Left lung (tissue), 10 donors: ENCODE measurements around the gene PLEKHA4. TPM values are rescaled to one million over a fixed set of nuclear protein-coding genes. Genes with fewer than 3 reads are reported as not detected.
"Not testable (repeated sequence)": the region's sequence is repeated elsewhere in the genome, so short reads cannot be mapped to it uniquely, and the experiment has no call there.

Experiments
- ATAC-seq: fragments of 200-7000 bp; cut with Tn5 transposase; one replicate; pipeline ENCODE4 v1.9.1; 2020; ENCODE audit warnings: moderate library complexity
- DNase-seq, 4 donors: peaks; one replicate each; pipeline ENCODE4 v3.0.0-alpha.2; 2013 to 2020
- H3K27ac ChIP-seq, 2 donors: fragments of 200-600 bp; sonication (generic) in 1 of 2; one replicate each; pipeline versions ENCODE4 v1.5.0 to v1.8.0; 2020 to 2021
- H3K27me3 ChIP-seq, 2 donors: fragments of 200-600 bp; sonication (generic) in 1 of 2; one replicate each; pipeline versions ENCODE4 v1.5.0 to v1.8.0; 2020 to 2021
- H3K36me3 ChIP-seq, 2 donors: fragments of 200-600 bp; sonication (generic) in 1 of 2; one replicate each; pipeline versions ENCODE4 v1.5.0 to v1.8.0; 2020 to 2021
- H3K4me1 ChIP-seq, 2 donors: fragments of 200-600 bp; one replicate each; pipeline ENCODE4 v1.8.0; 2021
- H3K4me3 ChIP-seq, 2 donors: fragments of 200-600 bp; sonication (generic) in 1 of 2; one replicate each; pipeline versions ENCODE4 v1.5.0 to v1.8.0; 2020 to 2021; ENCODE audit warnings: mild to moderate bottlenecking in 1 of 2
- H3K9me3 ChIP-seq, 2 donors: fragments of 200-600 bp; sonication (generic) in 1 of 2; one replicate each; pipeline versions ENCODE4 v1.5.0 to v1.8.0; 2020 to 2021
- intact Hi-C, 2 donors: fragments of 100-400 bp; cut with DNase I; formaldehyde crosslinking; loops; one replicate each; pipeline versions ENCODE4 v1.11.2 to v1.14.2; 2022
- polyA plus RNA-seq, 6 donors: library from polyadenylated mRNA; unstranded; fragments of 120-200 nt; gene quantifications; one replicate each; pipeline ENCODE4 v1.2.1, GENCODE V29; 2013; ENCODE audit not compliant: insufficient read length in 6 of 6
- total RNA-seq, 2 donors: library from RNA; stranded (reverse); fragmentation: NEBNext Ultra II Directional; extraction: Animal tissue kit (Norgen Biotek cat#: 25700); gene quantifications; one replicate each; pipeline ENCODE4 v1.2.1, GENCODE V29; 2021
- TF ChIP-seq, protein P1 (sequence below), 2 donors: fragments of 200-600 bp; sonication (generic) in 1 of 2; IDR thresholded peaks; one replicate each; pipeline versions ENCODE4 v1.5.0 to v1.8.0; 2021; ENCODE audit warnings: antibody characterized with exemption in 2 of 2
- donor health status: DM: no; HTN: yes; CAD: no.
- donor health status: DM: no; HTN: no; CAD: no.

The PLEKHA4 gene
- total and polyA plus RNA-seq, 8 donors: 14.4 to 37.3 (median 18.7) TPM

DNA sequence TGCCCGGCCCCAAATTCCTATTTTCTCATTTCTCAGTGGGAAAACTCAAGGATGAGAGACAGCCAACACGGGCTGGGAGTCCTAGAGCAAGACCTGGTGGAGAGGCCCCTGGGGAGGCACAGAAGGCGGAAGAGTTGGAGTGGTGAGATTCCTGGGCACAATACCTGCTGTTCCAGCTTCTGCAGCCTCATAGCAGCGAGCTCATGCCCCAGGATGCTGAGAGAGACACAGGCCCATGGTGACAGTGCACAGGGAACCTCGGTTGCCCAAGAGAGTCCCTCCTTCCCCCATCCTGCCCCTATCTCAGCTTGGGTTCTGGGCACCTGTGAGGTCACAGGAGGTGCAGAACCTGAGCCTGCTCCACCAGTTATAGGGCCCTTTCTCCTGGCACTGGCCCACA, 28.8 kb upstream of the PLEKHA4 start:
- Histone ChIP-seq H3K27me3 (peaks cover 0 to 21% of the 10 kb centered on the region in 2 donors), H3K9me3 (no peaks in the 10 kb centered on the region), H3K27ac (no peak overlapping the region), H3K36me3 (no peaks in the 10 kb centered on the region), H3K4me1 (peaks cover 10 to 28% of the 10 kb centered on the region in 2 donors), H3K4me3 (no peak overlapping the region)
- DNase-seq (no peak), ATAC-seq (no peak)
- intact Hi-C loops: no loop called here
- TF ChIP-seq, protein P1, sequence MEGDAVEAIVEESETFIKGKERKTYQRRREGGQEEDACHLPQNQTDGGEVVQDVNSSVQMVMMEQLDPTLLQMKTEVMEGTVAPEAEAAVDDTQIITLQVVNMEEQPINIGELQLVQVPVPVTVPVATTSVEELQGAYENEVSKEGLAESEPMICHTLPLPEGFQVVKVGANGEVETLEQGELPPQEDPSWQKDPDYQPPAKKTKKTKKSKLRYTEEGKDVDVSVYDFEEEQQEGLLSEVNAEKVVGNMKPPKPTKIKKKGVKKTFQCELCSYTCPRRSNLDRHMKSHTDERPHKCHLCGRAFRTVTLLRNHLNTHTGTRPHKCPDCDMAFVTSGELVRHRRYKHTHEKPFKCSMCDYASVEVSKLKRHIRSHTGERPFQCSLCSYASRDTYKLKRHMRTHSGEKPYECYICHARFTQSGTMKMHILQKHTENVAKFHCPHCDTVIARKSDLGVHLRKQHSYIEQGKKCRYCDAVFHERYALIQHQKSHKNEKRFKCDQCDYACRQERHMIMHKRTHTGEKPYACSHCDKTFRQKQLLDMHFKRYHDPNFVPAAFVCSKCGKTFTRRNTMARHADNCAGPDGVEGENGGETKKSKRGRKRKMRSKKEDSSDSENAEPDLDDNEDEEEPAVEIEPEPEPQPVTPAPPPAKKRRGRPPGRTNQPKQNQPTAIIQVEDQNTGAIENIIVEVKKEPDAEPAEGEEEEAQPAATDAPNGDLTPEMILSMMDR (IDR thresholded peaks at IDR 0.05): no peak

DNA sequence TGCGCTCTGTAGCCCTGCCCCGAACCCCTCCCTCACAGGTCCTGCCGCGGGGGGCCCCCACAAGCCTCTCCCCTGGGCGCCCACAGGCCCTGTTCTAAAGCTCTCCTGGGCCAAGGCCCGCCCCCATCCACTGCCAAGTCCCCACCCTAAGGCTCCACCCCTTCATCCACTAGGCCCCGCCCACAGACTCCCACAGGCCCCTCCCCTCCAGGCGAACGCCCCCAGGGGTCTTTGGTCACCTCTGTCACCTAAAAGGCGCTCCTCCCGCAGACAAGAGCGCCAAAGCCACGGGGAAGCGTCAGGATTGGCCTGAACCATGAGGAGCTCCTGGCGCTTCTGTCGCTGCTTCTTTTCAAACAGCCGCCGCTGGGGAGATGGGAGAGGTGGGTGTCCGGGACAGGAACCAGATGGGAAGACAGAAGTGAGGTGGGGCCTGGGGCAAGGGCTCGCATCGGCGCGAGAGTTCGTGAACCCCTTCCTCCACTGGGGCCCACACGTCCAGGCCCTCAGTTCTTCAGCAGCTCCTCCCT, 27.8 kb upstream of the PLEKHA4 start:
- H3K27ac ChIP-seq: peak overlapping the region; percentile 19 to 33
- intact Hi-C loops: no loop called here
- TF ChIP-seq, protein P1 (IDR thresholded peaks at IDR 0.05): no peak
- DNase-seq (peak in 3 of 4 donors; percentile 68 to 82 (median 71)), ATAC-seq (peak; percentile 18)
- H3K36me3 ChIP-seq: no peaks in the 10 kb centered on the region
- peaks cover 0 to 21% of the 10 kb centered on the region in 2 donors for H3K27me3 ChIP-seq
- peaks cover 3 to 19% of the 10 kb centered on the region in 2 donors for H3K4me1 ChIP-seq
- H3K4me3 ChIP-seq: peak overlapping the region; percentile 22 to 24
- no peaks in the 10 kb centered on the region for H3K9me3 ChIP-seq

DNA sequence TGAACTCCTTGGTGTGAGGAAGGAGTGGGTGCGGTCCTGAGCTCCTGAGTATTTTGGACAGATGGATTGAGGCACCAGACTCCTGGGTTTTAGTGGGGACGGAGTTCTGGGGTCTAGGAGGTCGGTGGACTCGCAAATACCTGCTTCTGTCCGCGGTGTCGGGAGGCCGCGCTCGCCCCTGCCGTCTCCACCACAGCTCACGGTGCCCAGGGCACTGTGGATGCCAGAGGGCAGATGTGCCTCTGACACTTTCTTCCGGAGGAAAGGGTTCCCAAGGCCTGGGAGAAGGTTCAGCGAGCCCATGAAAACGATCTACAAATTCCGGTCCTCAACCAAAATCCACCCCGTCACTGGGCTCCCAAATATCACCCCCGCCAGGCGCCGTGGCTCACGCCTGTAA, 26.8 kb upstream of the PLEKHA4 start:
- intact Hi-C loops: no loop called here
- TF ChIP-seq, protein P1 (IDR thresholded peaks at IDR 0.05): no peak

DNA sequence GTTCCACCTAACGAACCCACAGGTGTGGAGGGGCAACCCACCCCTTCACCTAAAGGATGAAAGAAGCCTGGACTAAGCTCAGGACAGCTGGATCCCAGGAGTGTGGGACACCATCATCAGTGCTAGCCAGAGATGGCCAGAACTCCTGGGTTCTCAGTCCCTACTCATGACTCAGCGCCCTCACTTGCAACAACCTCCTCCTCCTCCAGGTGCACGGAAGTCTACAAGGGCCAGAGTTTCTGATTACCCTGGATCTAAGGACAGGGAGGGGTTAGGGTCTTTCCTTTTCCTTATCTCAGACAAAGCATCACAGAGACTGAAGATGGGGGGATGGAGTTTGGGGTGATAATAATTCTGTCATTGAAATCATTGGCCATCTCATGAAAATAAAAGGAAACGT, 22.1 kb upstream of the PLEKHA4 start:
- Histone ChIP-seq H3K27ac (no peak overlapping the region), H3K4me3 (no peak overlapping the region), H3K9me3 (no peaks in the 10 kb centered on the region), H3K4me1 (peaks cover 0 to 5% of the 10 kb centered on the region in 2 donors), H3K36me3 (no peaks in the 10 kb centered on the region), H3K27me3 (peaks cover 0 to 9% of the 10 kb centered on the region in 2 donors)
- DNase-seq: no peak
- intact Hi-C loops: no loop called here
- no peak for ATAC-seq
- TF ChIP-seq, protein P1 (IDR thresholded peaks at IDR 0.05): no peak

More for the DNA sequence above, 26.8 kb upstream of the PLEKHA4 start:
- no peaks in the 10 kb centered on the region for H3K9me3 ChIP-seq
- H3K27ac ChIP-seq: no peak overlapping the region
- H3K4me3 ChIP-seq: no peak overlapping the region
- no peaks in the 10 kb centered on the region for H3K36me3 ChIP-seq
- peaks cover 0 to 21% of the 10 kb centered on the region in 2 donors for H3K27me3 ChIP-seq
- no peak for DNase-seq
- H3K4me1 ChIP-seq: peaks cover 0 to 13% of the 10 kb centered on the region in 2 donors
- no peak for ATAC-seq

DNA sequence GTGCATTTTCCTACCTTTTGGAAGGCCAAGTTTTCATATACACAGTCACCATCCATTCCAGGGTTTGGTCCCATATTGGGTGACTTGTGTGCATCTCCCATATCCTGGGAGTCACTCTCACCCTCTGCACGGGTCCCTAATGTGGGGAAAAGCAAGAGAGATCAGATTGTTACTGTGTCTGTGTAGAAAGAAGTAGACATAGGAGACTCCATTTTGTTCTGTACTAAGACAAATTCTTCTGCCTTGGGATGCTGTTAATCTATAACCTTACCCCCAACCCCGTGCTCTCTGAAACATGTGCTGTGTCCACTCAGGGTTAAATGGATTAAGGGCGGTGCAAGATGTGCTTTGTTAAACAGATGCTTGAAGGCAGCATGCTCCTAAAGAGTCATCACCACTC, 21.1 kb upstream of the PLEKHA4 start:
- ATAC-seq, H3K27me3 ChIP-seq, H3K4me1 ChIP-seq, intact Hi-C loops, H3K4me3 ChIP-seq, DNase-seq, H3K36me3 ChIP-seq, H3K9me3 ChIP-seq, H3K27ac ChIP-seq: not testable (repeated sequence)
